LoVo (cell line): Measurements from ENCODE around the gene TK1.

ENCODE experiments used
- DNase-seq: peaks from one replicate; pipeline ENCODE4 v3.0.0-alpha.2; 2016; ENCODE audit warnings: low spot score

The TK1 gene

GRCh38 chr17:78133971-78134898 is 52.6 kb downstream of the TK1 start:
- DNase-seq: no peak

- no peak for DNase-seq
Observed at GRCh38 chr17:78133179-78133951, 53.5 kb downstream of the TK1 start.

DNA sequence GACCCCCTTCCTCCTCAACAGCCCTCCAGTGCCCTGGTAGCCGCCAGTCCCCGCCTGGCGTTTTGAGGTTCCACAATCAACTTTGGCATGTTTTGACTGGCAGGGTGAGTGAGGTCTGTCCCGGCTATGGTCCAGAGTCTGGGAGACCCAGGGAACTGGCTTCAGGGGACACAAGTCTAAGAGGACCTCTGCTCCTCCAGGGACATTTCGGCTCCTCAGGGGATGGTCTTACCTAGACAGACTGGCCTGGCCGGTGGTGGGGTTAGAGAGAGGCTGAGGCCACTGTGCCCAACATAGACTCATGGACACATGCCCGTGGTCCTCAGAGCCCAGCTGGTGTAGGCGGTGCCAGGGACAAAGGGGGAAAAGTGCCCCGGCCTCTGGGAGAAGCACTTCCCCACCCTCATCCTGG is 54.1 kb downstream of the TK1 start:
- no peak for DNase-seq

- peak; percentile 34 for DNase-seq
Observed at GRCh38 chr17:78132084-78132676, 54.7 kb downstream of the TK1 start.

- DNase-seq: no peak
Observed at GRCh38 chr17:78131172-78132083, 55.4 kb downstream of the TK1 start.

GRCh38 chr17:78130437-78131101 is 56.3 kb downstream of the TK1 start, which contains the start of gene TMC8:
Gene TMC8, plus strand, starts transcription at chr17:78130771. Its CDS starts 818 bp downstream, at chr17:78131589.
- no peak for DNase-seq

GRCh38 chr17:78130090-78130436 is 56.8 kb downstream of the TK1 start:
- DNase-seq: no peak

GRCh38 chr17:78129351-78130089 is 57.3 kb downstream of the TK1 start:
- DNase-seq: no peak

- DNase-seq: peak; percentile 87
Observed at GRCh38 chr17:78128551-78129350, 58.1 kb downstream of the TK1 start, which contains the start of gene TMC6. Gene TMC6, minus strand, starts transcription at chr17:78128755. Its CDS starts 1,923 bp downstream, at chr17:78126832.

DNA sequence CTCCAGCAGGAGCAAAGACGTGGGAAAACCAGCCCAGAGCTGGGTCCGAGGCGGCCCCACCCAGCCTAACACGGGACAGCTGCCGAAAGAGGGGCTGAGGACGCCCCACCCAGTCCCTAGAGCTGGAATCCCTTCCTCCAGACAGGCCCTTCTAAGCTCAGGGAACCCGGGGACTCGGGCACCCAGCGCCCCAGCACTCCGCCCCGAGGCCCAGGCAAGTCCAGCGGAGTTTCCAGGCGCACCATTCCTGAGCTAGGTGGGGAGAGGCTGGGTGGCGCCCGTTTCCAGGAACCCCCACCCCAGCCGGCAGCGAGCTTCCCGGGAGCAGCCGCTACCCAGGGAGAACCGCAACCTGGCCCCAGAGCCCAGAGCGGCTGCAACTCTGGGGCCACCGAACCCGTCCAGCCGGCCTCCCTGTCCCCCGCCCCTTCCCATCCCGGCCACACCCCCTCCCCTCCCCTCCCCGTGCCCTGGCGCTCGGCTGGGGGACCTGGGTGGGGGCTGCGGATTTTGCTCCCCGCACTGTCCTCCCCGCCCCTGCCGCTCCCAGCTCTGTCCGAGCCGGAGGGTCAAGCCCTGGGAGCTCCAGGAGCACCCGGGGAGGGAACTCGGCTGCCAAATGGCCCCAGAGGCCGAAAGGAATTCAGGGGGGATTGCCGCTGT is 58.8 kb downstream of the TK1 start:
- DNase-seq: peak; percentile 29

DNA sequence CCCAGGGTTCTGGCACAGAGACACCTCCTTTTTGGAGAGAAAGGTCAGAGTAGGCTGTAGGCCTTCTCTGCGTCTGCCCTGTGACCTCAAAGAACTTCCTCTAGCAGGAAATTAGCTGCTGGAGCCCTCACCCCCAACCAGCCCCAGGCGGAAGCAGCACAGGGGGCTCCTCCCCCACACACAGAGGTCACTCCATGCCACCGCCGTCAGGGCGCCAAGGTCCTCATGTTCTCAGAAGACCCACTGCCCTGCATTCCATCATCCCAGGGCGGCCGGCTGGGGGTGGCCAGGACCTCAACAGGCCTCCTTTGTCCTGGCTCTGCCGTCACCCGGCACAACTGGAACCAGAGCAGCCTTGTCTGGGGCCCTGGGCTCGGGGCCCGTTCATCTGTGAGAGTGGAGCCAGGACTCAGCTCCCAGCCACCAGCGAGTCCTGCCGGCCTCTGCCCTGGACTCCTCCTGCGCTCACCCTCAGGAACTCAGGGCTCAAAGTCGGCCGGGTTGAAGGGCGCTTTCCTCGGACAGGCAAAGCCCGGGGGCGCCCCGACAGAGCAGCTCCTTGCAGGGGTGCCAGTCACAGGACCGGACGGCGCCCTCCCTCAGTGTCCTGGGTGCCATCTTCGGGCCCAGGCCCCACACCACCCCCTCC is 59.5 kb downstream of the TK1 start:
- no peak for DNase-seq

- DNase-seq: no peak
Observed at GRCh38 chr17:78126895-78127238, 60.0 kb downstream of the TK1 start.

DNA sequence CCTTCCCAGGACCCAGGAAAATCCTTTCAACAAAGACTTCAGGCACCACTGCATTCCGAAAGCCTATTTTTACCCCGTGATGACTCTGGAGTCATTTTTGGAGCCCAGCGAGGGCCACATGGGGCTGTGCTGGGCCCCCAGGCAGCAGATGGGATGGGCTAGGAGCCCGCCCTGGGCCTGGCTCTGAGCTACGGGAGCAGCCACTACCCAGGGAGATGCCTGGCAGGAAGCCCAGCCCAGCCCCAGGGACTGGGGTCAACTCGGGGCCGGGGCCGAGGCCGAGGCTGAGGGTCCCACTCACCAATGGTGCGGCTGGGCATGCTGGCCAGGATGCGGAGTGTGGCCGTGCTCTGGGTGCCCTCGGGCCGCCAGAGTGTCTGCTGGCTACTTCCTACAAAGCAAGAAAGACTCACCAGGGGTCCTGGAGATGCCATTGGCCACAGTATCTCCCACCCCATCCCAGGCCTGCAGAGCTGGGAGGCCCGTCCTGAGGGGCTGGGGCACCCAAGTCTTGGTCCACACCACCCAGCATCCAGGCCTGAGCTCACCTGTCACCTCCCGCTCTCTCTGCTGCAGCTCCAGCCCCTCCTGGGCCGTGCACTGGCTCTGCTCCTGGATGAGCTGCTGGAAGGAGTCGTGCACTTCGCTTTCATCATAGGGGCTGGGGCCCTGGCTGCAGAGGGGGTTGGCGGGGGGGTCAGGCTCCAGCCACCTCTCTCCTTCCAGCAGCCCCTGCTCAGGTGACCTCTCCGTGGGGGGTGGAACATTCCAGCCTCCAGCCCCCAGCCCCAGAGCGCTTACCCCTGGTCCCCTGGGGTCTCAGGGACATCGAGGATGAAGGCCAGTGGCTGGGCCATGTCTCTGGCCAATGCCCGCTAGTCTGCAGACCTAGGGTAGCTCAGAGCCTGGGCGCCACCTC is 60.6 kb downstream of the TK1 start:
- DNase-seq: no peak

- DNase-seq: no peak
Observed at GRCh38 chr17:78125138-78125913, 61.5 kb downstream of the TK1 start.

DNA sequence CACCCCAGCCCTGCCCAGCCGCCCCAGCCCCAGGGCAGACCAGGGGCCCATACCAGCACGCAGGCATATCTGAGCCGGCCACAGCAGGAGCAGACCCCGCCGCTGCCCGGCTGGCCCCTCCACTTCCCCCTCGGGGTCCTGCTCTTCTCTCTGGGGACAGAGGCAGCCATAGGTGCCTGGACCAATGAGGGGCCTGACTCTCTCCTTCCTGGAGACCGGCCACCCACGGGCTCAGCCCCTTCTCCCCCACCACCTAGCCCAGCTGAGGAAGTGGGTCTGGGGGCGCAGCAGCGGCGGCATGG is 62.1 kb downstream of the TK1 start:
- DNase-seq: no peak
